Breast epithelium (tissue), 4 donors: ENCODE data around the gene CSF2RB. TPM values are rescaled to one million over a fixed set of nuclear protein-coding genes. Genes with fewer than 3 reads are reported as not detected.

Source experiments
- DNase-seq, 2 donors: peaks; one replicate each; pipeline ENCODE4 v3.0.0-alpha.2; 2019; ENCODE audit warnings: low spot score in 2 of 2
- H3K27ac ChIP-seq, 2 donors: fragments of 200-600 bp; sonication (generic) in 1 of 2; one replicate each; pipeline ENCODE4 v1.5.1; 2016 to 2019; ENCODE audit warnings: mild to moderate bottlenecking in 1 of 2
- H3K27me3 ChIP-seq, 2 donors: fragments of 200-600 bp; sonication (generic) in 1 of 2; one replicate each; pipeline versions ENCODE4 v1.5.1 to v1.6.0; 2017 to 2019; ENCODE audit warnings: control low read depth in 1 of 2, mild to moderate bottlenecking in 1 of 2
- H3K36me3 ChIP-seq: fragments of 200-600 bp; one replicate; pipeline ENCODE4 v1.5.1; 2019
- H3K4me1 ChIP-seq, 2 donors: fragments of 200-600 bp; sonication (generic); one replicate each; pipeline ENCODE4 v1.5.1; 2016 to 2019; ENCODE audit warnings: control low read depth in 1 of 2
- H3K4me3 ChIP-seq, 3 donors: fragments of 200-600 bp; sonication (generic); 1 replicate in 2 of 3; 2 replicates in 1 of 3; pipeline ENCODE4 v1.5.1; 2016 to 2019; ENCODE audit warnings: mild to moderate bottlenecking in 3 of 3, moderate library complexity in 2 of 3
- H3K9me3 ChIP-seq, 2 donors: fragments of 200-600 bp; sonication (generic) in 1 of 2; one replicate each; pipeline ENCODE4 v1.5.1; 2016 to 2019; ENCODE audit warnings: control low read depth in 1 of 2
- POLR2A ChIP-seq: fragments of 450-650 bp; IDR thresholded peaks from one replicate; pipeline ENCODE4 v1.6.1; 2016; ENCODE audit warnings: antibody characterized with exemption, mild to moderate bottlenecking, moderate library complexity
- POLR2AphosphoS5 ChIP-seq, 3 donors: sonication (generic); formaldehyde crosslinking; IDR thresholded peaks; one replicate each; pipeline ENCODE4 v1.6.1; 2017; ENCODE audit warnings: antibody characterized with exemption in 3 of 3
- intact Hi-C: fragments of 100-400 bp; cut with DNase I; formaldehyde crosslinking; loops from one replicate; pipeline ENCODE4 v1.15.1; 2023; ENCODE audit warnings: low total_unique reads
- total RNA-seq, 3 donors: library from RNA; depleted of rRNA; stranded (reverse); fragments of >200 nt; gene quantifications; one replicate each; pipeline ENCODE4 v1.1.0, GENCODE V29; 2016
- TF ChIP-seq, protein P1 (sequence below), 3 donors: fragments of 450-650 bp; IDR thresholded peaks; one replicate each; pipeline ENCODE4 v1.5.1; 2016 to 2017; ENCODE audit warnings: antibody characterized with exemption in 3 of 3, mild to moderate bottlenecking in 3 of 3, moderate library complexity in 3 of 3

The CSF2RB gene
- total RNA-seq, 3 donors from 2014 or later, result 3.3 to 8.6 (median 3.8) TPM

GRCh38 chr22:36931446-36931845, 18.0 kb downstream of the CSF2RB start:
- no peak for DNase-seq
- Histone ChIP-seq H3K27ac (no peak overlapping the region), H3K9me3 (no peaks in the 10 kb centered on the region), H3K4me1 (no peaks in the 10 kb centered on the region), H3K27me3 (no peaks in the 10 kb centered on the region), H3K36me3 (no peaks in the 10 kb centered on the region), H3K4me3 (no peak overlapping the region)
- intact Hi-C loops, result no loop called here
- TF ChIP-seq POLR2AphosphoS5 (IDR thresholded peaks at IDR 0.05) (no peak), POLR2A (no peak)
- TF ChIP-seq, protein P1, sequence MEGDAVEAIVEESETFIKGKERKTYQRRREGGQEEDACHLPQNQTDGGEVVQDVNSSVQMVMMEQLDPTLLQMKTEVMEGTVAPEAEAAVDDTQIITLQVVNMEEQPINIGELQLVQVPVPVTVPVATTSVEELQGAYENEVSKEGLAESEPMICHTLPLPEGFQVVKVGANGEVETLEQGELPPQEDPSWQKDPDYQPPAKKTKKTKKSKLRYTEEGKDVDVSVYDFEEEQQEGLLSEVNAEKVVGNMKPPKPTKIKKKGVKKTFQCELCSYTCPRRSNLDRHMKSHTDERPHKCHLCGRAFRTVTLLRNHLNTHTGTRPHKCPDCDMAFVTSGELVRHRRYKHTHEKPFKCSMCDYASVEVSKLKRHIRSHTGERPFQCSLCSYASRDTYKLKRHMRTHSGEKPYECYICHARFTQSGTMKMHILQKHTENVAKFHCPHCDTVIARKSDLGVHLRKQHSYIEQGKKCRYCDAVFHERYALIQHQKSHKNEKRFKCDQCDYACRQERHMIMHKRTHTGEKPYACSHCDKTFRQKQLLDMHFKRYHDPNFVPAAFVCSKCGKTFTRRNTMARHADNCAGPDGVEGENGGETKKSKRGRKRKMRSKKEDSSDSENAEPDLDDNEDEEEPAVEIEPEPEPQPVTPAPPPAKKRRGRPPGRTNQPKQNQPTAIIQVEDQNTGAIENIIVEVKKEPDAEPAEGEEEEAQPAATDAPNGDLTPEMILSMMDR (IDR thresholded peaks at IDR 0.05), result no peak

- no peak overlapping the region for H3K27ac ChIP-seq
- H3K27me3 ChIP-seq, result no peaks in the 10 kb centered on the region
- H3K4me3 ChIP-seq, result no peak overlapping the region
- no peaks in the 10 kb centered on the region for H3K9me3 ChIP-seq
- H3K36me3 ChIP-seq, result no peaks in the 10 kb centered on the region
- no peak for TF ChIP-seq POLR2A
- no peak for TF ChIP-seq POLR2AphosphoS5 (IDR thresholded peaks at IDR 0.05)
- TF ChIP-seq, protein P1 (IDR thresholded peaks at IDR 0.05), result no peak
- H3K4me1 ChIP-seq, result no peaks in the 10 kb centered on the region
- DNase-seq, result no peak
- intact Hi-C loops, result no loop called here
These were observed 20.4 kb downstream of the CSF2RB start for GRCh38 chr22:36933629-36934417.

DNA sequence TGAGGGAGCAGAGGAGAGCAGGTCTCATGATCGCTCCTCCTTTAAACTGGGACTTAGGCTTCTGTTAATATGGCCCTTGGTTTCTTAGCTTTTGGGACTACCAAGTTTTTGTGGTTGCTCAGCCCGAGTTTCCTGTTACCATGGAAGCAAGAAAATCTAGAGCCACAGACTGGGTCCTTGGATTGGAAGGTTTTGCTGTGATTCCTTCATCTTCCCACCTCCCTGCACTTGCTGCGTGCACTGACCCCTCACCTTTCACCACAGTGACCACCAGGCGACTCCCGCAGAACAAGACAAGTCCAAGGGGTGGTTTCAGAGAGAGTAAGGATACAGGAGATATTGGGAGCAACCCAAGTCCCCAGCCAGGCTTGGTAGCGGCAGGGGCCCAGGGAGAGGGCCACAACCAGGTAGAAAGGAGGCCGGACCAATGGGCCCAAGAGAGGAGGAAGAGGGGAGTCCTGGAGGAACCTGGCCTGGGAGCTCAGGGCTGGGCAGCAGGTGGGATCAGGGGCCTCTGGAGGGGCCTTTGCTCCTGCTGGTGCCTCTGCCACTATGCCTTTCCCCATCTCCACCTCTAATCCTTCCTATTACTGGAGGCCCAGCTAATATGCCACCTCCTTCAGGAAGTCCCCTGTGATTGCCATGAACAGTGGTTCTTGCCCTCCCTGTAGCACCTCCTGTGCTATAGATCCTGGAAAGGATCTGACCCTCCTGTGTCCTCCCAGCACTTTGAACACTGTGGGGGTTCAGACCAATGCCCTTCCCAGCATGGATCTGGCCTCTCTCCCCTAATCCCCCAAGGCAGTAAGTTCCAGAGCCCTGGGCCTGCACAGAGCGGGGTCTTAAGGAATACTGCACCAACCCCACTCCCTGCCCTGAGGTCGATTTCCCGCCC, 21.2 kb downstream of the CSF2RB start:
- Histone ChIP-seq H3K9me3 (no peaks in the 10 kb centered on the region), H3K27ac (no peak overlapping the region), H3K4me3 (no peak overlapping the region), H3K36me3 (no peaks in the 10 kb centered on the region), H3K27me3 (no peaks in the 10 kb centered on the region), H3K4me1 (no peaks in the 10 kb centered on the region)
- no peak for TF ChIP-seq POLR2A
- TF ChIP-seq POLR2AphosphoS5 (IDR thresholded peaks at IDR 0.05), result no peak
- TF ChIP-seq, protein P1 (IDR thresholded peaks at IDR 0.05), result no peak
- intact Hi-C loops, result no loop called here
- DNase-seq, result no peak

- H3K27ac ChIP-seq, result no peak overlapping the region
- TF ChIP-seq, protein P1 (IDR thresholded peaks at IDR 0.05), result no peak
- TF ChIP-seq POLR2AphosphoS5 (IDR thresholded peaks at IDR 0.05), result no peak
- TF ChIP-seq POLR2A, result no peak
- no peaks in the 10 kb centered on the region for H3K4me1 ChIP-seq
- H3K9me3 ChIP-seq, result no peaks in the 10 kb centered on the region
- intact Hi-C loops, result no loop called here
- no peaks in the 10 kb centered on the region for H3K27me3 ChIP-seq
- no peak overlapping the region for H3K4me3 ChIP-seq
- no peak for DNase-seq
- H3K36me3 ChIP-seq, result no peaks in the 10 kb centered on the region
These were observed 21.8 kb downstream of the CSF2RB start for GRCh38 chr22:36935313-36935610.

DNA sequence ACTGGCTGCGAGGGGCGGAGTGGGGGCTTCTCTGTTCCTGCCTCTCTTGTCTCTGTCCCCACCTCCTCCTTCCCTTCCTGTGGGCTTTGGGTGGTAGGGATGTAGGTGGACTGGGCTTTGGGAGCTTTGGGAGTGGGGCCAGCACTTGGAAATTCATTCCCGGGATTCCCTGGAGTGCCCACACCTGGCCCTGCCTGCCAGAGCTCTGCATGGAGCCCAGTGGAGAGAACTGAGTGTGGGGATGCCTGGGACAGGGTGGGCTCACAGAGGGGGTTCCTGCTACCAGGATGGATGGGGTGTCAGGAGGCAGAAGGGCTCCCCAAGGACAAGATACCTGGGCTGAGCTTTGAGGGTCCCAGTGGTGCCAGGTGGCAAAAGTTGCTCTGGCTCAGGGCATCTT, 22.3 kb downstream of the CSF2RB start:
- DNase-seq, result no peak
- Histone ChIP-seq H3K27ac (no peak overlapping the region), H3K27me3 (no peaks in the 10 kb centered on the region), H3K4me3 (no peak overlapping the region), H3K4me1 (no peaks in the 10 kb centered on the region), H3K36me3 (no peaks in the 10 kb centered on the region), H3K9me3 (no peaks in the 10 kb centered on the region)
- intact Hi-C loops, result no loop called here
- TF ChIP-seq POLR2AphosphoS5 (IDR thresholded peaks at IDR 0.05) (no peak), POLR2A (no peak)
- TF ChIP-seq, protein P1 (IDR thresholded peaks at IDR 0.05), result no peak
